Fibroblast of lung (primary cell): Measurements from ENCODE around the gene KCP.

Source experiments
- EZH2 ChIP-seq: IDR thresholded peaks from 2 replicates; pipeline ENCODE4 v1.5.1; 2012; ENCODE audit warnings: low read length, control low read depth, mild to moderate bottlenecking; ENCODE audit errors: missing control alignments
- TF ChIP-seq, protein P1 (sequence below), 2 donors: IDR thresholded peaks in 1 of 2; conservative IDR thresholded peaks in 1 of 2; 1 replicate in 1 of 2; 2 replicates in 1 of 2; pipeline ENCODE4 v1.5.1; 2011 to 2012; ENCODE audit warnings: low read length in 2 of 2, control low read depth in 1 of 2, inconsistent platforms in 1 of 2, low read depth in 1 of 2, mild to moderate bottlenecking in 1 of 2

DNA sequence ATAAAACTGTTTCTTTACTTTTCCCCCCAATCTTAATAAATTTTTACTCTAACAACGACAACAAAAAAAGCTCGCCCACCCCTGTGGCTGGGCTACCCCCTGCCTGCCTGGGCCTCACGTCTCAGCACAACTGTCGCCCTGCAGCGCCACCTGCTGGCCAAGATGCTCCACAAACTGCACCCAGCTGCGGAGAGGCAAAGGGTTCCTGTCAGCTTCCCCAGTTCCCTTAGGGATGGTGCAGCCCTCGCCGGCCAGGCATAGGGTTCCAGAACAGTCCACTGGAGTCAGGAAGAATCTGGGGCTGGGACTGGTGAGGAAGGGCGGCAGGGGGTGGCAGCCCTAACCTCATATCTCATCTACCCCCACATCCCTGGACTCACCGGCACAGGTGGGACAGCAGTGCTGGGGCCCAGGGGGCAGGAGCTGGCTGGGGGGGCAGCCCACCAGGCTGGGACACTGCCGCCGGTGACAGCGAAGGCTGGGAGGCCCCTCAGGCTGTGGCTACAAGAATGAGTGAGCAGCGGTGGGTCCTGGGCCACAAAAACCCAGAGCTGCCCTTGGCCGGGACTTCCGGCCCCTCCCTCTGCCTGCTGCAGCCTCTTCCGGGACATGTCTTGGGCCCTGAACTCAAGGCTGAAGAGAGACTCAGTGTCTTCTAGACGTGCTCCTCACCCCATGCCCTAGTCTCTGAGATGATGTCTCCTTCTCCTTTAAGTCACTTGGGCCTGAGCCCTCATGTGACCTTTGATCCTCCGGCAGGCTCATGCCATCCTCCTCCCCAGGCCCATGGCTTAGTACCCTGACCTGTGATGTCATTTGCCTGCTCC lies 26.7 kb downstream of the KCP start:
- TF ChIP-seq, protein P1, sequence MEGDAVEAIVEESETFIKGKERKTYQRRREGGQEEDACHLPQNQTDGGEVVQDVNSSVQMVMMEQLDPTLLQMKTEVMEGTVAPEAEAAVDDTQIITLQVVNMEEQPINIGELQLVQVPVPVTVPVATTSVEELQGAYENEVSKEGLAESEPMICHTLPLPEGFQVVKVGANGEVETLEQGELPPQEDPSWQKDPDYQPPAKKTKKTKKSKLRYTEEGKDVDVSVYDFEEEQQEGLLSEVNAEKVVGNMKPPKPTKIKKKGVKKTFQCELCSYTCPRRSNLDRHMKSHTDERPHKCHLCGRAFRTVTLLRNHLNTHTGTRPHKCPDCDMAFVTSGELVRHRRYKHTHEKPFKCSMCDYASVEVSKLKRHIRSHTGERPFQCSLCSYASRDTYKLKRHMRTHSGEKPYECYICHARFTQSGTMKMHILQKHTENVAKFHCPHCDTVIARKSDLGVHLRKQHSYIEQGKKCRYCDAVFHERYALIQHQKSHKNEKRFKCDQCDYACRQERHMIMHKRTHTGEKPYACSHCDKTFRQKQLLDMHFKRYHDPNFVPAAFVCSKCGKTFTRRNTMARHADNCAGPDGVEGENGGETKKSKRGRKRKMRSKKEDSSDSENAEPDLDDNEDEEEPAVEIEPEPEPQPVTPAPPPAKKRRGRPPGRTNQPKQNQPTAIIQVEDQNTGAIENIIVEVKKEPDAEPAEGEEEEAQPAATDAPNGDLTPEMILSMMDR (conservative IDR thresholded peaks at IDR 0.05 in 1 of 2, IDR thresholded peaks at IDR 0.05 in 1 of 2; ENCODE audit: low read depth in 1 of 2, low read length in 2 of 2) = peak; percentile 85 to 88
- no peak for TF ChIP-seq EZH2
